ENCODE data around the gene SLC25A18. TPM values are rescaled to one million over a fixed set of nuclear protein-coding genes. Genes with fewer than 3 reads are reported as not detected.
"Not testable (repeated sequence)": the region's sequence is repeated elsewhere in the genome, so short reads cannot be mapped to it uniquely, and the experiment has no call there.

The SLC25A18 gene
- total RNA-seq, 1 donor from 2014 or later: not detected

DNA sequence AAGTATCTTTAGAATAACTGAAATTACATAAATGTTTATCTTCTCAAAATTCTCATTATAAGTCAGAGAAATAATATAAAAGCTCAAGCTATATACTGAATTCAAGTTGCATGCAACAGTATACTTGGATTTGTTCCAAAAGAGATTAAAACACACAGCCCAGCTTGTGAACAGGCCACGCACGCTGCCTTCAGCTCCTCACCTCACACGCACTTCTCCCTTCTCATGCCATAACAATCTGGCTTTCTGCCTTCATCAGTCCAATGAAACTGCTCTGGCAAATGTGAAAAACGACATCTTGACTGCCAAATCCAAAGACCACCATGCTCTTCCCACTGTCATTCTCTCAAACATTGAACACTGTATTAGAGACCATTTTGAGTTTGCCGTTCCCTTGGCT lies 43.2 kb downstream of the SLC25A18 start:
- DNase-seq (ENCODE audit: low read depth in 2 of 2): no peak

DNA sequence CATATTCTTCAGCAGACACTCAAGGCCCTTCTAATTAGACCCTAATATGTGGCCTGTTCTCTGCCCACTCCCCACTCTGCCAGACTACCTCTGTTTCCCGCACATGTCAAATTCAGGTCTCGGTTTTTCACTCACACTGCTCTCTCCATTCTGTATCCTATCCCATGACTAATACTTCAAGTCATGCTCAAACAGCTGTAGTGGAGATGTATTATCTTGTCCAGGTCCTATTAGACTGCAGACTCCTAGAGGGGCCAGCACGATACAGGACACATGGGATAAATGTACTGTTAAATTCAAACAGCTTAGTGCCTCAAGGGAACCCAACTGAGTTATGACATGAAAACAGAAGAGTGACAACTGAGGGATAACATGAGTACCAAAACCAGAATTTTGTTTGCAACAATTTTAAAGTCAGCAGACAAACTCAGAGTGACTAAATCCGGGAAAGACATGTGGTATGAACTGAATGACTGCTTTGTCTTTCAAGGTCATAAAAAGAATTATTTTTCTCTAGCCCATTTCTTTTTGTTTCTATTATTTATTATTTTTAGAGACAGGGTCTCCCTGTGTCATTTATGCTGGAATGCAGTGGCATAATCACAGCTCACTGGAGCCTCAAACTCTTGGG lies 44.7 kb downstream of the SLC25A18 start:
- no peak for DNase-seq (ENCODE audit: low read depth in 2 of 2)

DNA sequence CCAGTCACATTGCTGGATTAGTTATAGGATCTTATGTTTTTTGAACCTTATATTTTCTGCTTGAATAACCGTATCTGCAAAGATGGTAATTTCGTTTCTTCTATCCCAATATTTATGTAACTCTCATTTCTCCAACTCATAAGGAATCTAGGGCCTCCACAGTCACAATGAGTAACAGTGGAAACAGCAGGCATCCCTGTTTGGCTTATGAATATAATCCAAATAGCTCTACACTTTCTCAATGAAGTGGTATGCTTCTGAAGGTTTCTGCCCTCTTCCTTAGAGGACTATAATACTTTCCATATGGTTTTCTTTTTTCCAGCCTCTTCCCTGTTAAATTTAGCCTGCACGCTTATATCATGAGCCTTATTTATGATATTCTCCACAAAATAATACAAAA lies 48.8 kb downstream of the SLC25A18 start:
- no peak for DNase-seq (ENCODE audit: low read depth in 2 of 2)

DNA sequence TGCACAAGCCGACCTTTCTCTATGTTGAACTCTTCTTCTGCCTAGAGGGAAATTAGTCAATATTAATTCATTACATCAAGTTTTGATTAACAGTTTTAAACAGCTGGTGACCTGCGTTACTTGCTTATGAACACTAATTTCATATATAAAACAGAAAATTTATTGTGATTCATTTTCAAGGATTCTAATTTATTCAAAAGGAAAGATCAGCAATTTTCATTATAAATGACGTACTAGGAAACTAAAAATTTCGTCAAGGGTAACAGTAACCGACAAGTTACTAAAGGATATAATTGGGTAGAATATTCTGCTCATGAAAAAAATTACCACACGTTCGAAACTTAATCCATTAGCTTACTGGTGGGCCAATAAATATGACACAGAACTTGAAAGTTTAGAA lies 50.0 kb downstream of the SLC25A18 start:
- no peak for DNase-seq (ENCODE audit: low read depth in 2 of 2)

DNA sequence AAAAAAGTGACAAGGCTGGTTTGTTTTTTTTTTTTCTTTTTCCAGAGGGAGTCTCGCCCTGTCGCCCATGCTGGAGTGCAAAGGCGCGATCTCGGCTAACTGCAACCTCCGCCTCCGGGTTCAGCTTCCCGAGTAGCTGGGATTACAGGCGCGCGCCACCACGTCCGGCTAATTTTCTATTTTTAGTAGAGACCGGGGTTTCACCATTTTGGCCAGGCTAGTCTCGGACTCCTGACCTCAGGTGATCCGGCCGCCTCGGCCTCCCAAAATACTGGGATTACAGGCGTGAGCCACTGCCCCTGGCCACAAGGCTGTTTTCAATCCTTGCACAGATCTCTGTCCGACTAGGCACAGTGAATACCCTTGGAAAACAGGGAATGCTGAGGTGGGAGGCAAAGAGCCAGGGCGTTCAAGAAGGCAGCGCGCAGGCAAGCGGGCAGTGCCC lies 64.7 kb downstream of the SLC25A18 start:
- peak; percentile 6 to 12 for DNase-seq (ENCODE audit: low read depth in 2 of 2)

DNA sequence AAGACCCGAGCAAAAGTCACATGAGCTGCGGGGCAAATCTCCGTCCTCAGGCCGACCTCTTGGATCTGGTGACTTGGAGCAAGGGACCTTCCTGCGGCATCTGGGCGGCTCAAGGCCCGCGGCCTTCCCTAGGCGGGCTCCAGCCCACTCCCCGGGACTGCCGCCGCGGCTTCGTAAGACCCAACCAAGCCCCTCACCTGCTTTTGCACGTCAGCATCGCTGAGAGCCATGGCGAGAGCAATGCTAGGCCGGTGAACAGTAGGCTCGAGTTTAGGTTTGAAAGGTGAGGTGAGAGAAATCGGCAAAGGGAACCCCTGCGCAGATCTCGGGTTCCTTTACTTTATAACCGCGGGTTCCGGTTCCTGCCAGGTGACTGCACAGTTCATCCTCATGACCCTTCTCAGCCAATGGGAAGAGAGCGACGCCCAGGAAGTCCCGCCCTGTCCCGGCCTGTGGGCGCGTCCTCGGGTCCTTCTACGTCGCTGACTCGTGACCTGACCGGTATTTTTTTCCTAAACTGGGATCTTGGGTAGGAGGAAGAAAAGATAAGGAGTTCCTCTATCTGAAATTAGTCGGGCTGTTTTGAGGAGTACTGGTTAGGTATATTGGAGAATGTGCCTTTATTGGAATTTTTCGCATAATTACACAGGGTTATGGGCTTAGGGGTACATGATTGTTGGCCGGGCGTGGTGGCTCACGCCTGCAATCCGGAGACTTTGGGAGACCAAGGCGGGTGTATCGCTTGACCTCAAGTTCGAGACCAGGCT lies 65.3 kb downstream of the SLC25A18 start, which contains the start of gene ATP6V1E1:
ATP6V1E1 (minus strand) TSS at position 344 of the 767 bp plus-strand sequence; CDS start at position 230, 114 bp downstream.
- DNase-seq (ENCODE audit: low read depth in 2 of 2): peak; percentile 97 to 98

DNA sequence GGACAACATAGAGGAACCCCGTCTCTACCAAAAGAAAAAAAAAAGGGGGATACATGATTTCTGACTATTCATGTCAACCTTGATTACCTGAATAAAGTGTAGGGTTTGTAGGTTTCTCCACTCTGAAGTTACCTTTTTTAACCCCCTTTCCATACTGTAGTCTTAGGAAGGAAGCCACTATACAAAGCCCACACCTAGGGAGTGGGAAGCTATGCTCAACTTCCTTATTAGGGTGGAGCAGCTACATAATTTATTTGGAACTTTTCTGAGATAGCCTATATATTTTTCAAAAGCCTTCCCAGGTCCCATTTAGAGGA lies 65.8 kb downstream of the SLC25A18 start:
- no peak for DNase-seq (ENCODE audit: low read depth in 2 of 2)

DNA sequence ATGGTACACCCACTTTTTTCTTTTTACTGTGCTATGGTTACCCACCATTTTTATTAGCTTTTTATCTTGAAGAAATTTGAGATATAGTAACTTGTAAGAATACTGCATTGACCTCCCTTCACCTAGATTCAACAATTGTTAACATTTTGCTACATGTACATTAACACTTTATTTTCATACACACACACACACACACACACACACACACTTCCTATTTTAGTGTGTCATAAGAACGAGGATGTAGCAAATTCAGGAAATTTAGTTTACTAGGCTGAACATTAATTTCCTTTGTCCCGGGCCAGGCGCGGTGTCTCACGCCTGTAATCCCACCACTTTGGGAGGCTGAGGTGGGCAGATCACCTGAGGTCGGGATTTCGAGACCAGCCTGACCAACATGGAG lies 66.3 kb downstream of the SLC25A18 start:
- peak; percentile 59 to 67 for DNase-seq (ENCODE audit: low read depth in 2 of 2)

DNA sequence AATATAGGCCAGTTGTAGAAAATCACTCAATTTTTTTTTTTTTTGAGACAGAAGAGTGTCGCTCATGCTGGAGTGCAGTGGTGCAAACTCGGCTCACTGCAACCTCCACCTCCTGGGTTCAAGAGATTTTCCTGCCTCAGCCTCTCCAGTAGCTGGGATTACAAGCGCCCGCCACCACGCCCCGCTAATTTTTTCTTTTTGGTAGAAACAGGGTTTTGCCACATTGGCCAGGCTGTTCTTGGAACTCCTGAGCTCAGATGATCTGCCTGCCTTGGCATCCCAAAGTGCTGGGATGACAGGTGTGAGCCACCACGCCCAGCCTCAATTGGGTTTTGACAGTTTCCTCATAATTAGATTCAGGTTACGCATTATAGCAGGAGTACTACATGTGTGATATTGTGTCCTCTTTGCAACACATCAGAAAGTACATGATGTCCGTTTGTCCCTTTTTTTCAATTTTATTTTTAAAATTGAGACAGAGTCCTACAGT lies 67.8 kb downstream of the SLC25A18 start:
- DNase-seq (ENCODE audit: low read depth in 2 of 2): no peak

DNA sequence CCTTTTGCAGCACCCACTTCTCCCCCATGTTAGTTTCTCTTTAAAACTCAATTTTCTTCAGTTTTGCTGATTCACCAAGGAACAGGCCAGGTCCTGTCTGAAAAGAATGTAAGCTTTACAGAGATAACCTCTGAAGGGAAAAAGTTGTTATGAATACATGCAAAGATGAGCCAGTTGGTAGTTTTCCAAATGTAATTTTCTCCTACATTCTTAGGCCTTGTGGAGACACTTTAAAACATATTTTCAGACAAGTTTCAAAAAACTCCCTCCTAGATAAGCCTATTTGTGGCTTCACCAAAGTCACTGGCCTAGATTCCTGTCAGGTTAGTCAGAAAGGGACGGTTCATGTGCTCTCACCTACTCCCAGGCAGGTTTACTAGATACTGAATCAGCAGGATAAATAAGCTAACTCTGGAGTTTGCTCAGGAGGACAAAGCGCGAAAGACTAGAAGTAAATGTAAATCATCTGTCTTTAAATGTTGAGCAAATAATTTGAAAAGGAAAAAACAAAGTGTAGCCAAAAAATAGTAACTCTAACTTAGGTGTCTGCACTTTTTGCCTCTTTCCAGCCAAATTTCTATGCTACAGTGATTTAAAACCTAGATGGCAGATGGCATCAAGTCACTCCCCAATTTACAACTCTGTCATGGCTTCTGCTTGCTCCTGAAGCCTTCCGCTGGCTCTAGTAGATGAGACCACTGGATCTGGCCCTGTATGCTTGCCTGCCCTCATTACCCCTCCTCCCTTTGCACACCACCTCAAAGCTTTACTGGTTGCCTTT lies 70.1 kb downstream of the SLC25A18 start:
- DNase-seq (ENCODE audit: low read depth in 2 of 2): no peak

DNA sequence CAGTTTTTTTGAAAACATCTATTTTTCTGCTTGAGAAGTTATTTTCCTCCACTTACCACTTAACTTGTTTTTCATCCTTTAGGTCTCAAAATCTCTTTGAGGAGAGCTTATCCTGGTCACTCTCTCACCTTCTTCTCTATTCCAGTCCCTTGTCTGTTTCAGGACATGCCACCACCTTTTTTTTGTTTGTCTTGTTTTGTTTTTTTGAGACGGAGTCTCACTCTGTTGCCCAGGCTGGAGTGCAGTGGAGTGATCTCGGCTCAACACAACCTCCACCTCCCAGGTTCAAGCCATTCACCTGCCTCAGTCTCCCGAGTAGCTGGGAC lies 70.7 kb downstream of the SLC25A18 start:
- DNase-seq (ENCODE audit: low read depth in 2 of 2): no peak

DNA sequence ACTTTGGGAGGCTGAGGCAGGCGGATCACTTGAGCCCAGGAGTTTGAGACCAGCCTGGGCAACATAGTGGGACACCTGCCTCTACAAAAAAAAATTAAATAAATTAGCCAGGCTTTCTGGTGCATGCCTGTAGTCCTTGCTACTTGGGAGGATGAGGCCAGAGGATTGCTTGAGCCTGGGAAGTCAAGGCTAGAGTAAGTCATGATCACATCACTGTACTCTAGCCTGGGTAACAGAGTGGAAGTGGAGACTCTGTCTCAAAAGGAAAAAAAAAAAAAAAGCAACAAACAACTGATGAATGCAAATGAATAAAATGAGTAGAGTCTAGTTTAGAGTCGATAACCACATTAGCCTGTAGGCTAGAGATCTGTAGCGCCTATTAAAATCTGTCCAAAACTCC lies 71.4 kb downstream of the SLC25A18 start:
- DNase-seq (ENCODE audit: low read depth in 2 of 2): no peak

DNA sequence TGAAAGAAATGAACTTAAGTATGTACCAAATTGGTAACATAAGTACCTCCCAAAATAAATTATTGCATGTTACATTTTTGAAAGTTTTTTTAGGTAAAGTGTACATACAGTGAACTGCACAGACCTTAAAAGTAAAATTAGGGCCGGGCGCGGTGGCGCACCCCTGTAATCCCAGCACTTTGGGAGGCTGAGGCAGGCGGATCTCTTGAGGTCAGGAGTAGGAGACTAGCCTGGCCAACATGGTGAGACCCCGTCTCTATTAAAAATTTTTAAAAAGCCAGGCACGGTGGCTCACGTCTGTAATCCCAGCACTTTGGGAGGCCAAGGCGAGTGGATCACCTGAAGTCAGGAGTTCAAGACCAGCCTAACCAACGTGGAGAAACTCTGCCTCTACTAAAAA lies 73.6 kb downstream of the SLC25A18 start:
- not testable (repeated sequence) for DNase-seq (ENCODE audit: low read depth in 2 of 2)

DNA sequence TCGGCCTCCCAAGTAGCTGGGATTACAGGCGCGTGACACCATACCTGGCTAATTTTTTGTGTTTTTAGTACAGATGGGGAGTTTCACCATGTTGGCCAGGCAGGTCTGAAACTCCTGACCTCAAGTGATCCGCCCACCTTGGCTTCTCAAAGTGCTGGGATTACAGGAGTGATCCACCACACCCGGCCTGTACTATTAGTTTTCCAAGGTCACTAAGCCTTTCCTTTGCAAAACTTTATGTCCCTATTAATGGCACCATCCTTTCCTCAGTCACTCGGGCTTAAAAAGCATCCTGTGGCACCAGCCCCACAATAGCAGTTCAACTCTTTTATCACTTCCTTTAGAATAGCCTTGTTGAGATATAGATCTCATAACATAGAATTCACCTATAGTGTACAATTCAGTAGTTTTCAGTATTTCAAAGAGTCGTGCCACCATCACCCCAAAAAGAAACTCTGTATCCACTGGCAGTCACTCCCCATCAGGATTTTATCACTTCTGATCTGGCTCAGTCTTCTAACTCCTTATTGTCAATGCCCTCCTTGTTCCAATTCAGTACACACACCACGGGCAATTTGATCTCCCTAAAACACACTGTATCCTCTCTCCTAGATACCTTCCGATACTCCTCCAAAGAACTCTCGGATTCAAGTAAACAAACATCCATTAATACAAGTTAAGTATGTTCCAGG lies 74.3 kb downstream of the SLC25A18 start:
- no peak for DNase-seq (ENCODE audit: low read depth in 2 of 2)

DNA sequence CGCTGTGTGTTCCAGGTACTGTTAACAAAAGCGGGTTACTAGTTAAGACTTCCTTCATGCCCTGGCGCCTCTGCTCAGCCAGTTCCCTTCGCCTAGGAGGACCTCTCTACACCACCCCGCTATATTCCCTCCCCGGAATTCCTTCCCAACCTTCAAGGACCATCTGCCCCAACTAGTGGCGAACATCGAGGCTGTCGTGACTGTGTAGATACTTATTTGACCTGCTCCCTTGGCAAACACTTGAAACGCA lies 74.8 kb downstream of the SLC25A18 start:
- no peak for DNase-seq (ENCODE audit: low read depth in 2 of 2)

DNA sequence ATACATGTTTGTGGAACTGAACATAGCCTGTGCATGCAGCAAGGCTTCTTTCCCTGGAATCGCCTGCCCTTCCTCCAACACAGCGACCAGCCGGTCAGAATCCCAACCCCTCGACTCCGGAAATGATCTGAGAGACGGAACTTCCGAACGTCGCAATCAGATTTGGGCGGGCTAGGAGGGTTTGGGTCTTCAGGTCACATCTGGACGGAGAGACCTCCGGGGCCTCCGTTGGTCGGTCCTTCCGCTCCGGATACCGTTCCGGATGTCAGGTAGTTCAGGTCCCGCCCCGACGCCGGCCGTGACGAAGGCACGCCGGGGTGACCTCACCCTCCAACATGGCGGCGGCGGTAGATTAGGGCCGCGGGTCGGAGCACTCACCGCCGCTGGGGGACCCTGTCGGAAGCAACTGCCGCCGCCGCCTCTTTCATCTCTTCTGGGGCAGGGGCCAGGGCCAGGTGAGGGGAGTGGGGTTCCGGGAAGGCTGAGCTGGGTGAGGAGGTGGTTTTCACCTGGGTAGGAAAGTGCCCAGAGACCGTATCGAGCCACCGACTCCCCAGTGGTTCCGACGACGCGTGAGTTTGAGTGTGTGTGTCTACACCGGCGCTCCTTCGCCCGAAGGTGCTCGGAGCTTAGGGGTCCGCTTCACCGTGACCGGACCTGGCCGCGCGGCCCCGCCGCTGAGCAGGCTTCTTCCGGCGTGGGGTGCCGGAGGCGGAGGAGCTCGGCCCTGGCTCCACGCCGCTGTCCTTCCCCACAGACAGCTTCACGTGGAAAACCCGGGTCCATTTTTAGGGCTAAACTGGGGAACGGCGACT lies 75.3 kb downstream of the SLC25A18 start, which contains the start of gene BCL2L13:
BCL2L13 (plus strand) TSS at position 326 of the 815 bp plus-strand sequence. CDS start 16,955 bp downstream, outside the sequence.
- peak; percentile 88 to 96 for DNase-seq (ENCODE audit: low read depth in 2 of 2)

DNA sequence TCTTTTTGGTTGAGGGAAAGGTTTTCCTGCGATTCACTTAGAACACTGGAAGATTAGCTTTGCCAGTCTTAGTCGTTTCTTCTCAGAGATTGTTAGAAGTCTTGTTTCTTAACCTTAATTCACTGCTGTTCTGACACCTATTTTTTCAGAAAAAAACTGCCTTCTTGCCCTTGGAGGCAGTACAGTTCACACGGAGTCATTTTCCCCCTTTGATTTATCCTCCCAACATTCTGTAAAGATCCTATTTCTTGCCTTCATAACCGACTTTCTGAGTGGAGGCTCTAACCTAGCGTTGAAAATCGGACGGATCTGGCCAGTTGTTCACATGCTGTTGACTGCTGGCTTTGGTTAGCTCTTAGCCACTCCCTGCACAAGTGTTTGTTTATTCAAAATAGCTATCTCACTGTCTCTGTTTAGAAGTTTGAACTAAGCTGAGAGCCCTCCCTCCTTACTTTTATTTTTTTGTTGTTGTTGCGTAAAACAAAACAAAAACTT lies 76.0 kb downstream of the SLC25A18 start:
- peak; percentile 56 to 60 for DNase-seq (ENCODE audit: low read depth in 2 of 2)

Data from lung microvascular endothelial cell (primary cell).